OCI-LY1 (cell line): Measurements from ENCODE around the gene TNS3.

Experiments used
- CTCF ChIP-seq: fragments of 200-600 bp; sonication (generic), shearing (Covaris generic); IDR thresholded peaks from 2 replicates; pipeline ENCODE4 v1.5.1; 2017; ENCODE audit warnings: mild to moderate bottlenecking, antibody characterized with exemption, low read length, moderate library complexity, mixed read lengths
- EZH2 ChIP-seq: fragments of 200-600 bp; sonication (generic), shearing (Covaris generic); IDR thresholded peaks from 2 replicates; pipeline ENCODE4 v1.8.0; 2017; ENCODE audit warnings: borderline replicate concordance, mixed run types, mild to moderate bottlenecking, antibody characterized with exemption, low read length, moderate library complexity, mixed read lengths

- TF ChIP-seq CTCF (no peak), EZH2 (no peak)
These were observed 129.6 kb downstream of the TNS3 start for GRCh38 chr7:47452295-47452694.
